Measurements from ENCODE around the gene CNNM2. TPM values are rescaled to one million over a fixed set of nuclear protein-coding genes. Genes with fewer than 3 reads are reported as not detected.
A peak's percentile ranks its signal among the peaks of the same experiment; 100 is the strongest.

The CNNM2 gene
- total RNA-seq, 4 donors from 2014 or later, result 15.2 to 19.2 (median 15.9) TPM

- TF ChIP-seq POLR2A (IDR thresholded peaks at IDR 0.05) (no peak), CTCF (IDR thresholded peaks at IDR 0.05) (no peak)
- 97 to 100% methylated on average over 2 of the region's 2 CpGs for WGBS, 2 donors
These were observed 12.6 kb downstream of the CNNM2 start for GRCh38 chr10:102930720-102931119.

GRCh38 chr10:102931643-102932042 is 13.5 kb downstream of the CNNM2 start:
- WGBS, 2 donors, result 92 to 93% methylated on average over 5 of the region's 5 CpGs
- no peak overlapping the region for H3K27ac ChIP-seq
- H3K4me1 ChIP-seq, result peaks cover 4 to 10% of the 10 kb centered on the region in 2 donors
- intact Hi-C loops (cut with DNase I), result no loop called here
- no peak overlapping the region for H3K4me3 ChIP-seq (replicated peaks in 1 of 3)
- H3K9me3 ChIP-seq, result no peaks in the 10 kb centered on the region
- H3K36me3 ChIP-seq, result no peaks in the 10 kb centered on the region
- H3K27me3 ChIP-seq, result no peaks in the 10 kb centered on the region
- no peak for TF ChIP-seq CTCF (IDR thresholded peaks at IDR 0.05)
- TF ChIP-seq POLR2A (IDR thresholded peaks at IDR 0.05), result no peak
- no peak for DNase-seq

More at GRCh38 chr10:102930720-102931119, 12.6 kb downstream of the CNNM2 start:
- H3K27me3 ChIP-seq, result no peaks in the 10 kb centered on the region
- H3K4me1 ChIP-seq, result peaks cover under 1 to 4% of the 10 kb centered on the region in 2 donors
- H3K9me3 ChIP-seq, result no peaks in the 10 kb centered on the region
- H3K4me3 ChIP-seq (replicated peaks in 1 of 3), result no peak overlapping the region
- intact Hi-C loops (cut with DNase I), result no loop called here
- no peaks in the 10 kb centered on the region for H3K36me3 ChIP-seq
- DNase-seq, result no peak
- H3K27ac ChIP-seq, result no peak overlapping the region

- no peaks in the 10 kb centered on the region for H3K27me3 ChIP-seq
- peaks cover 4 to 6% of the 10 kb centered on the region in 2 donors for H3K4me1 ChIP-seq
- 42 to 54% methylated on average over 4 of the region's 4 CpGs for WGBS, 2 donors
- H3K27ac ChIP-seq, result no peak overlapping the region
- intact Hi-C loops (cut with DNase I), result no loop called here
- TF ChIP-seq CTCF (IDR thresholded peaks at IDR 0.05) (no peak), POLR2A (IDR thresholded peaks at IDR 0.05) (no peak)
- DNase-seq, result peak; percentile 88 to 91
- H3K36me3 ChIP-seq, result no peaks in the 10 kb centered on the region
- H3K9me3 ChIP-seq, result no peaks in the 10 kb centered on the region
- H3K4me3 ChIP-seq (replicated peaks in 1 of 3), result no peak overlapping the region
These were observed 17.4 kb downstream of the CNNM2 start for GRCh38 chr10:102935505-102935904.

- Histone ChIP-seq H3K4me3 (replicated peaks in 1 of 3) (no peak overlapping the region), H3K27ac (no peak overlapping the region), H3K36me3 (no peaks in the 10 kb centered on the region), H3K9me3 (no peaks in the 10 kb centered on the region), H3K4me1 (peaks cover 4 to 6% of the 10 kb centered on the region in 2 donors), H3K27me3 (no peaks in the 10 kb centered on the region)
- WGBS, 2 donors, result 92 to 93% methylated on average over 3 of the region's 3 CpGs
- intact Hi-C loops (cut with DNase I), result no loop called here
- TF ChIP-seq CTCF (IDR thresholded peaks at IDR 0.05), result no peak
- TF ChIP-seq POLR2A (IDR thresholded peaks at IDR 0.05), result no peak
- DNase-seq, result no peak
These were observed 18.0 kb downstream of the CNNM2 start for GRCh38 chr10:102935939-102936605.

GRCh38 chr10:102941401-102941800 is 23.3 kb downstream of the CNNM2 start:
- intact Hi-C loops (cut with DNase I), result no loop called here

More at GRCh38 chr10:102941401-102941800, 23.3 kb downstream of the CNNM2 start:
- TF ChIP-seq CTCF (IDR thresholded peaks at IDR 0.05) (no peak), POLR2A (IDR thresholded peaks at IDR 0.05) (no peak)
- WGBS, 2 donors, result 94 to 99% methylated on average over 3 of the region's 3 CpGs
- H3K27ac ChIP-seq, result no peak overlapping the region
- H3K4me1 ChIP-seq, result peaks cover 0 to 9% of the 10 kb centered on the region in 2 donors
- no peak overlapping the region for H3K4me3 ChIP-seq (replicated peaks in 1 of 3)
- DNase-seq, result no peak
- H3K27me3 ChIP-seq, result no peaks in the 10 kb centered on the region
- H3K9me3 ChIP-seq, result no peaks in the 10 kb centered on the region
- no peaks in the 10 kb centered on the region for H3K36me3 ChIP-seq
